HG03066 (cell line): ENCODE measurements around the gene DHRS4L2.
"Not testable (repeated sequence)": the region's sequence is repeated elsewhere in the genome, so short reads cannot be mapped to it uniquely, and the experiment has no call there.

Experiments used
- ATAC-seq: cut with Tn5 transposase; IDR thresholded peaks from one replicate; pipeline ENCODE4 v1.9.1; 2021; ENCODE audit warnings: low read depth; ENCODE audit not compliant: unreplicated experiment

DHRS4L2 gene

DNA sequence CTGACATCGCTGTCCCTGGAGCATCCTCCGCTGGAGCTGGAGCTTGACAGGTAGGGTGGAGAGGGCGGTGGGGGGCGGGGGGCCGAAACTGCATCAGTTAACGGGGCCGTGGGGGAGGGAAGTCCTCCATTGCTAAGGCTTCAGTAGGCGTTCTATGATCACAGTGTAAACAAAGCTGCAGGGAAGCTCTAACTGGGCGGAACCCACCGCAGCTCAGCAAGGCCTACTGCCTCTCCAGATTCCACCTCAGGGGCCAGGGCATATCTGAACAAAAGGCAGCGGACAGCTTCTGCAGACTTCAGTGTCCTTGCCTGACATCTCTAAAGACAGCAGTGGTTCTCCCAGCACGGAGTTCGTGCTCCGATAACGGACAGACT is 18.5 kb upstream of the DHRS4L2 start:
- ATAC-seq = not testable (repeated sequence)

DNA sequence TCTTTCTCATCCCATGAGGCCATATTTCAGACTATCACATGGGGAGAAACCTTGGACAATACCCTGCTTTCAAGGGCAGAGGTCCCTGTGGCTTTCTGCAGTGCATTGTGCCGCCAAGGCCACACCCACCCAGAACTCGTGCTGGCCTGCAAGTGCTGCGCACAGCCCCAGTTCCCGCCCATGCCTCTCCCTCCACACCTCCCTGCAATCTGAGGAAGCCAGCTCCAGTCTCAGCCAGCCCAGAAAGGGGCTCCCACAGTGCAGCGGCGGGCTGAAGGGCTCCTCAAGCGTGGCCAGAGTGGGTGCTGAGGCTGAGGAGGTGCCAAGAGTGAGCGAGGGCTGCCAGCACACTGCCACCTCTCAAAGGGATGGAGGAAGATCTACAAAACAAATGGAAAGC is 15.6 kb upstream of the DHRS4L2 start:
- not testable (repeated sequence) for ATAC-seq

DNA sequence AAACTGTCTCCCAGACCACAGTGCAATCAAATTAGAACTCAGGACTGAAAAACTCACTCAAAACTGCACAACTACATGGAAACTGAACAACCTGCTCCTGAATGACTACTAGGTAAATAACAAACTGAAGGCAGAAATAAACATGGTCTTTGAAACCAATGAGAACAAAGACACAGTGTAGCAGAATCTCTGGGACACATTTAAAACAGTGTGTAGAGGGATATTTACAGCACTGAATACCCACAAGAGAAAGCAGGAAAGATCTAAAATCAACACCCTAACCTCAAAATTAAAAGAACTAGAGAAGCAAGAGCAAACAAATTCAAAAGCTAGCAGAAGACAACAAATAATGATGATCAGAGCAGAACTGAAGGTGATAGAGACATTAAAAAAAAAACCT is 14.7 kb upstream of the DHRS4L2 start:
- not testable (repeated sequence) for ATAC-seq

DNA sequence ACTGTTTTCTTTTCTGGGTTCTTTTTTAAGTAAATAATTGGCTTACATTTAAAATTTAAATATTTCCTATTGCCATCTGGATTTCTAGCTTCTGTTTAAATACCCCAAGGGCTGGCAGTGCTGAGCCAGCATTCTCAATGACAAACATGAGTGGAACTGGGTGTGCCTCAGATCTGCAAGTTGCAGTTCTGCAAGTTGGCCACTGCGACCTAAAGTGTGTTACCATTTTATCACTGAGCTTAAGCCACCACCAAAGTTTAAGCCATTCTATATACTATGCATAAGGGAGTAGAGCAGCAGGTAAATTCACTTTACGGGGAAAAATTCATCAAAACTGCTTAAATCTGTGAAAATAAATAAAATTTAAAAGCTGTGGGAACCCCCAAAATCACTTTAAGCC is 11.5 kb upstream of the DHRS4L2 start:
- ATAC-seq = not testable (repeated sequence)

DNA sequence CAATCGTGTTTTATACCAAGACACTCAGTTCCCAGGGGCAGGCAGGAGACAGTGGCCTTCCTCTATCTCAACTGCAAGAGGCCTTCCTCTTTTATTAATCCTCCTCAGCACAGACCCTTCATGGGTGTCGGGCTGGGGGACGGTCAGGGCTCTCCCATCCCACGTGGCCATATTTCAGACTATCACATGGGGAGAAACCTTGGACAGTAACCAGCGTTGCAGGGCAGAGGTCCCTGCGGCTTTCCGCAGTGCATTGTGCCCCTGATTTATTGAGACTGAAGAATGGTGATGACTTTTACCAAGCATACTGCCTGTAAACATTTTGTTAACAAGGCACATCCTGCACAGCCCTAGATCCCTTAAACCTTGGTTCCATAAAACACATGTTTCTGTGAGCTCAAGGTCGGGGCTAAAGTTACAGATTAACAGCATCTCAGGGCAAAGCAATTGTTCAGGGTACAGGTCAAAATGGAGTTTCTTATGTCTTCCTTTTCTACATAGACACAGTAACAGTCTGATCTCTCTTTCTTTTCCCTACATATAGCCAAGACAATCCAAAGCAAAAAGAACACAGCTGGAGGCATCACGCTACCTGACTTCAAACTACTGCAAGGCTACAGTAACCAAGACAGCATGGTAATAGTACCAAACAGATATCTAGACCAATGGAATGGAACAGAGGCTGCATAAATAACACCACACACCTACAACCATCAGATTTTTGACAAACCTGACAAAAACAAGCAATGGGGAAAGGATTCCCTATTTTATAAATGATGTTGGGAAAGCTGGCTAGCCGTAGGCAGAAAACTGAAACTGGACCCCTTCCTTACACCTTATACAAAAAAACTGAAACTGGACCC is 6.5 kb upstream of the DHRS4L2 start:
- ATAC-seq = not testable (repeated sequence)

DNA sequence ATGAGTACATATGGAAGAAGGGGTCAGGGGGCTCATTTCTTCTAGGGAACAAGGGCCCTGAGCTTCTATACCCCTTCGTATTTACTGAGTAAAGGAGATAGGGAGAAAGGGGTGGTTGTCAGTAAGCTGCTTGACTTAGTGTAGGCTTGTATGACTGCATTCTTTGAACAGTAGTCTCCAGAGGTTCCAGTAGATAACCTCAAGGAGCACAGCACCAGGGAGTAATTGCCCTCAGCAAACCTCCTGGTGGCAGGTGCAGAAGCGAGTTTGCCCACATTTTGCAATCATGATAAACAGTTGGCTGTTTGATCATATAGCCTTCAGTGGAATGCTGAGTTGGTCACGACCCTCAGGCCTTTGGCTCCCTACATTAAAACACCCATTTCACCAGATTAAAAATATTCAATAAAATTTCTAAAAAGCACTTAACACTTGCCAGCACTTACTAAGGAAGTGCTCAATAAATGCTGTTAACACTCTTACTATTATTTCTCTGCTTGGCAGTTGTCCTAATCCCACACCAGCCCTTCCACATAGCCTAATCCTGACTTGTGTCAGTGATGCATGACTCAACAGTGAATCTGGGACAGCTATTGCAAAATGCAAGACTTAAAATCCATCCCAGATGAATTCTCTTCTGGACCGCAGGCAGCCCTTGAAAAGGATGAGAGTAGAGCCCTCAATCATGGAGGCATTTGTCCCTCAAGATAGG is 3.7 kb upstream of the DHRS4L2 start:
- ATAC-seq = no peak

DNA sequence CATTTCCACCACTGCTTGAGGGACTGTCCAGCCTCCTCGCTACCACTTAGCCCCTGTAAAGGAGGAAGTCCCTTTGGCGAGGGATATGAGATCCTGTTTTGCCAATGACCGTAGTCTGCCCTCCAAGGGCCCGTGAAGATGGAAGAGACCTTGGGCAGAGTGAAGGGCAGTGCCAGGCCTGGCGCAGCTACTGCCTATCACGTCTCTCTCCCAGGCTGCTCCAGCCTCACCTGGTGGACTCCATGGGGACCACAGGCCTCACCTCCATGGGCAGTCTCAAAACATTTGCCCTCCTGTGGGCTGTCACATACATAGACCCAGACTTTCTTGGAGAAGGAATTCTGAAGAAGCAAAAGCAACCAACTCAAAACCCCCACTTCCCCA is 514 bp upstream of the DHRS4L2 start:
- peak; percentile 9 for ATAC-seq

DNA sequence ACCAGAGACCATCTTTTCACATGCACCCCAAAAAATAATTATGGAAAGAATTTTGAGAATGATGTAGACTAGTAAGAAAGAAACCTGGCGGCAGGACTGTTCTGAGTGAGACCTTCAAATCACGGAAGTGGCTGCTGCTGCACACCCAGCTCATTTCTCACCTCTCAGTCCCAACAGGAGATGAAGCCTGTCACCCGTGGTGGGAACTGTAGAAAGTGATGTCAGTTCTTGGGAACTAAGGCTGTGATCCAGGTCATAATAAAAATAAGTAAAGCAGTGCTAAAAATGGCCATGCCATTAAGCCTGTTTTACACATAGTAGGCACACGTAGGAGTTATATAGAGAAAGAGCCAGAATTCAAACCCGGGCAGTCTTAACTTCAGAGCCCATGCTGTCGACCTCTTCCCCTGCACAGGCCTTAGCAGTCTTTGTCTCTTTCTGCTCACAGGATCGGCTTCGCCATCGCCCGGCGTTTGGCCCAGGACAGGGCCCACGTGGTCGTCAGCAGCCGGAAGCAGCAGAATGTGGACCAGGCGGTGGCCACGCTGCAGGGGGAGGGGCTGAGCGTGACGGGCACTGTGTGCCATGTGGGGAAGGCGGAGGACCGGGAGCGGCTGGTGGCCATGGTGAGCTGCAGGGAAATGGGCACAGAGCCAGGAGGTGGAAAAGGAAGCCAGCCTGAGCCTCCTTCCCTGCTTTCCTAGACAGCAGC is 1.2 kb downstream of the DHRS4L2 start:
- ATAC-seq = not testable (repeated sequence)

DNA sequence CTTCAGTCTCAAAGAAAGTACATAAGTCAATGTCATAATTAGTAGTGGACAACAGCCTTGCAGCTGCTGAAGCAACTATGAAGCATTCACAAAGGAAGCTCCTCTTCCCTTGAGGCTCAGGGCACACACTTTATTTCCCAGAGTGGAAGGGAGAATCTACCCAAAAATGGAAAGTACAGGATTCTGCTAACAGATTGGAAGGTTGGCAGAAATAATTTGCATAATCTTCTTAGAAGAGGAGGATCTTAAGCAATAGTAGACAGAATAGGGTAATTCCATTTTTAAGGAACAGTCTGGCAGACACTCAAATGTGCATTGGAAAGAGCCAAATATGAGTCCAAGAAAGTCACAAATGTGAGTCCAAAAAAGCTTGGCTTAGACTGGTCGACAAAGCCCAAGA is 2.2 kb downstream of the DHRS4L2 start:
- ATAC-seq = not testable (repeated sequence)

DNA sequence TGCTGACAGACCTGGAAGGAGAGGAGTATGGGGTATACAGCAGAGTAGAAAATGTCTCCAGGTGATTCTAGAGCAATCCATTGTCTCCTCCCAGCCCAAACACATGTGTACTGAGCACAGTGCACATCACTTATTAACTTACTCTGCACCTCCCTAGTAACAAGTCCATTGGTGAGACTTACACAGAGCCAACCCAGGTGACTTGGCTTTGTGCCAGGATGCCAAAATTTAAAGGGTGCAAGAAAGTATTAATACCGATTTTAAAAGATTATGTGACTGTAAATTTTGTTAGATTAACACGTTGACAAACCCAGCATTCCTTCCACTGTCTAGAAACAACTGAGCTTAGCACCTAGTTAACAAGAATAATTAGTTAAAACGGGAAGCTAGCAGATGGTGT is 4.3 kb downstream of the DHRS4L2 start:
- ATAC-seq = not testable (repeated sequence)

DNA sequence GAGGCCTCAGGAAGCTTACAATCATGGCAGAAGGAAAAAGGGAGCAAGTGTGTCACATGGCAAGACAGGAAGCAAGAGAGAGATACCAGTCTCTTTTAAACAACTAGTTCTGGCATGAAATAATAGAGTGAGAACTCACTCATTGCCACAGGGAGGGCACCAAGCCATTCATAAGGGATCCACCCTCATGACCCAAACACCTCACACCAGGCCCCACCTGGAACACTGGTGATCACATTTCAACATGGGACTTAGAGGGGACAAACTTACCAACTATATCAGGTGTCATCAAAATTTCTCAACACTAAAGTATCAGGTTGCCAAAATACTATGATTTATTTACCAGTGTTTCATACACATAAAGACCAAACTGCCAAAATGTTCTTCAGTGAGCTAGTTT is 7.3 kb downstream of the DHRS4L2 start:
- ATAC-seq = not testable (repeated sequence)

DNA sequence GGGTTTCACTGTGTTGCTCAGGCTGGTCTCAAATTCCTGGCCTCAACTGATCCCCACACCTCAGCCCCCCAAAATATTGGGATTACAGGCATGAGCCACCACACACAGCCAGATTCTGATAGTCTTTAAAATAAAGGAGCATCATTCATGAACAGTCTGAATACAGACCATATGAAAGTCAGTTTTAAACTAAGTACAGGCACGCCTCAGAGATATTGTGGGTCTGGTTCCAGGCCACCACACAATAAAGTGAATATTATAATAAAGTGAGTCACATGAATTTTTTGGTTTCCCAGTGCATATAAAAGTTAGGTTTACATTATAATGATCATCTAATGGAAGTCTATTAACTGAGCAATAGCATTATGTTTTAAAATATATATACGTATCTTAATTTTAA is 8.1 kb downstream of the DHRS4L2 start:
- not testable (repeated sequence) for ATAC-seq

DNA sequence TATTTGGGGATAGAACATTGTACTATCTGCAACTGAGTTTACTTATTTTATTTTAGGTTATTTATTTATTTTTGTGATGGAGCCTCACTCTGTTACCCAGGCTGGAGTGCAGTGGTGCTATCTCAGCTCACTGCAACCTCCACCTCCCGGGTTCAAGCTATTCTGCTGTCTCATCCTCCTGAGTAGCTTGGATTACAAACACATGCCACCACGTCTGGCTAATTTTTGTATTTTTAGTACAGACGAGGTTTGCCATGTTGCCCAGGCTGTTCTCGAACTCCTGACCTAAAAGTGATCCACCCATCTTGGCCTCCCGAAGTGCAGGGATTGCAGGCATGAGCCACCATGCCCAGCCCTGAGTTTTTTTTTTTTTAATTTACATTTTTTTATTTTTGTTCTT is 10.9 kb downstream of the DHRS4L2 start:
- ATAC-seq = not testable (repeated sequence)

DNA sequence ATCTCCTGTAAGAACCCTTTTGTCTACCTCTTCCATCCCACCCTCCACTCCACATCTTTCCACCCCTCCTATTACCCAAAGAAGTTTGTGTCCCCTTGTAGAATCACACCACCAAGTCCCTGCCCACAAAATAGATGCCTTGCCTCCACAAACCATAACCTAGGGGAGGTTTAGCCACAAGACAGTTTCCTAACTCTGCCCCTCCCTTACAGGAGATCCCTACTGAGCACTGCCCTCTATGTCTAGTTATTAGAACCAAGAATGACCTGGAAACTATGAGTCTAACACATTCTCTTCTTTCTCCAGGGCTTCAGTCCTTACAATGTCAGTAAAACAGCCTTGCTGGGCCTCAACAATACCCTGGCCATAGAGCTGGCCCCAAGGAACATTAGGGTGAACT is 12.3 kb downstream of the DHRS4L2 start:
- not testable (repeated sequence) for ATAC-seq

DNA sequence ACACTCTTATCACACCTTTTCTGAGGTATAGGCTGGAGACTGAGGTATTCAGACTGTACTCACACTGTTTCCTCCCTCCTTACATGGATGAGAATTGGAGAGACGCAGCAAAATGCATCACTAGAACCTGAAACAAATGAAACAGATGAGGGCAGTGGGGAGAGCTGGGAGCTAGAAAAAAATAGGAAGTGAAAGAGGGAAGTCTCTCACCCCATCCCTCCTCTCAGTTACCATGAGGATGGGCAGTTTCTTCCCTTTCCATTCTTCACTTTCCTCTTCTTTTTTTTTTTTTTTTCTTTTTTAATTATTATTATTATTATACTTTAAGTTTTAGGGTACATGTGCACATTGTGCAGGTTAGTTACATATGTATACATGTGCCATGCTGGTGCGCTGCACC is 12.9 kb downstream of the DHRS4L2 start:
- ATAC-seq = not testable (repeated sequence)

DNA sequence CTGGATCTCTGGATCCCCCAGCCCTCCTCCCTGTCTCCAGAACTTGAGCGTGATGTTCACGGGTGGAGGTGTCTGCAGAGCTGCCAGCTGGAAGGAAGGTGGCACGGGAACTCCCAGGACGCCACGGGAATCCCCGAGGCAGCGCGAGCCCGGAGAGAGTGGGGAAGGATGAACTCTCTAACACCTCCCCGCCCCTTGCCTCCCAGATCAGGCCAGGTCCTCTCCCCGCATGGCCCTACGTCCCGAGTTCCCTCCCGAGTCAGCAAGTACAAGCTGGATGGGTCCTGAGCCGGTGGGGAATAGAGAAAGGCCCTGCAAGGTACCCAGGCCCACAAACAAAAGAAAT is 17.7 kb downstream of the DHRS4L2 start:
- not testable (repeated sequence) for ATAC-seq

DNA sequence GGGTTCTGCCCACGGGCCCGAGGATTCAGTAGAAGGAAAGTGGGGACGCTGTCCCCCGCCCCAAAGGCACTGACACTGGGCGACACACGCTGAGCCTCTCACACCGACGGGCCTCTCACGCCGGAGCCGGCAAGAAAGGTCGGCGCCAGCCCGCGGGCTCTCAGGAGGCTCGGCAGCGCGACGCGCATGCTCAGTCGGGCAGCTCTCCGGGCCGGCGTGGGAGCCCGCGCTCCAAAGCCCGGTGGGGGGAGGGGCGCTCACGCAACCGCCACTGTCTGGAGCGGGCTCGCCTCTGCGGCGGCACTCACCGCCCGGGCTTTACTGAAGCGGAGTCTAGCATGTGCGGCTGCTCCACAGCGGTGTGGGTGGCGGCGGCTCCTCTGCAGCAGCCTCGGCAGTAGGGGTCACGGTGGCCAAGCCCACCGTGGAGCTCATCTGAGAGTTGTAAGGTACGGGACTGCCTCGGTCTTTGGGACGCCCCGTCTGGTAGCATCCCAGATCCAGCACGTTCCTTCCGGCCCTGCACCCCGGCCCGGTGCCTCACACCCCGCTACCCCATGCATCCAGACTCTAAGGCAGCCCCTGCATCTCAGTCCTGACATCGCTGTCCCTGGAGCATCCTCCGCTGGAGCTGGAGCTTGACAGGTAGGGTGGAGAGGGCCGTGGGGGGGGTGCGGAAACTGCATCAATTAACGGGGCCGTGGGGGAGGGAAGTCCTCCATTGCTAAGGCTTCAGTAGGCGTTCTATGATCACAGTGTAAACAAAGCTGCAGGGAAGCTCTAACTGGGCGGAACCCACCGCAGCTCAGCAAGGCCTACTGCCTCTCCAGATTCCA is 18.3 kb downstream of the DHRS4L2 start:
- not testable (repeated sequence) for ATAC-seq

DNA sequence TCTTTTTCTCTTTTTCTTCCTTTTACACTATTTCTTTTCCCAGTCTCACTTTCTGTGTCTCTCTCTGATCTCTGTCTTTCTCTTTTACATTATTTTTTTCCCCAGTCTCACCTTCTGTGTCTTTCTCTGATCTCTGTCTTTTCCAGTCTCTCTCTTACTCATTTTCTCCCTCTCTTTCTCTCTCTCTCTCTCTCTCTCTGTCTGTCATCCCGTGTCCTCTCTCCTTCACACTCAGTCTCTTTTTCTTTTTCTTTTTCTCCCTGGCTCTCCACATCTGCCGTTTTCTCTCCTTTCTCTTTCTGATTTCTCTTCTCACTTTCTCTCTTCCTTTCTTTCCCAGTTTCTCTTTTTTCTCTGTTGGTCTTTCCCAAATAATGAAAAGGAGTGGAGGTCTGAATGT is 22.3 kb downstream of the DHRS4L2 start:
- no peak for ATAC-seq

DNA sequence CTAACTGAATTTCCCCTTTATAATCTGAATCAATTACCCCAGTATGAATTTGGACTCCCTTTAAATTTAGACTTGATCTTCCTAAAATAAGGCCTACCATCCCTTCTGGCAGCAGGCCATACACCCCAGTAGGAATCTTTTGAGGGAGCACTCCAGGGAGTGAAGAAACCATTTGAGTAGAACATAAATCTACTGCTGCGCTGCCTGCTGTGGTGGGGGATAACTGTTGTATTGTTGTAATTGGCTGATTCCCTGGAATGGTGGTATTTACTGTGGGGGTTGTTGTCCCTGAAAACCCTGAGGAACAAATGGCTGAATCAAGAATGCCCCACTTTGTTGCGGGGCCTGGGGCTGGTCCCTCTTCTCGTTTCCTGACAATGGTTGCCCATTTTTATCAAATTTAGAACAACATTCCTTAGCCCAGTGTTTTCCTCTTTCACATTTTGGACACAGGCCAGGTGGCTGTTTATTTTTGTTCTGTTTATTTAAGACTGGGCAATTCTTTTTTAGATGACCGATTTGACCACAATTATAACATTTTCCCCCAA is 24.1 kb downstream of the DHRS4L2 start:
- ATAC-seq = not testable (repeated sequence)
